Hindlimb muscle (tissue), 1 donor: ENCODE data around the gene MGP. TPM values are rescaled to one million over a fixed set of nuclear protein-coding genes. Genes with fewer than 3 reads are reported as not detected.

Experiments used
- polyA plus RNA-seq: library from polyadenylated mRNA; unstranded; fragments of 120-200 nt; gene quantifications from one replicate; pipeline ENCODE4 v1.2.1, GENCODE V29; 2013; ENCODE audit not compliant: insufficient read length

Gene MGP
- polyA plus RNA-seq, 1 donor, result 190 TPM

Other genes starting within 250 kb of the MGP start
- gene GUCY2C, start 189.3 kb downstream of the MGP start, polyA plus RNA-seq, result 0.32 TPM
- gene WBP11, start 82.4 kb downstream of the MGP start, polyA plus RNA-seq, result 57.4 TPM
- gene C12orf60, start 82.2 kb downstream of the MGP start, polyA plus RNA-seq, result 0.74 TPM
- 0.15 TPM for gene SMCO3, start 71.7 kb downstream of the MGP start, polyA plus RNA-seq
- gene ART4, start 42.3 kb downstream of the MGP start, polyA plus RNA-seq, result 0.22 TPM
- 0.32 TPM for gene ERP27, start 52.7 kb upstream of the MGP start, polyA plus RNA-seq
- 36.6 TPM for gene ARHGDIB, start 75.7 kb upstream of the MGP start, polyA plus RNA-seq
- not detected for gene PDE6H, start 87.2 kb upstream of the MGP start, polyA plus RNA-seq